Measurements from ENCODE around the gene OLFM1.

DNA sequence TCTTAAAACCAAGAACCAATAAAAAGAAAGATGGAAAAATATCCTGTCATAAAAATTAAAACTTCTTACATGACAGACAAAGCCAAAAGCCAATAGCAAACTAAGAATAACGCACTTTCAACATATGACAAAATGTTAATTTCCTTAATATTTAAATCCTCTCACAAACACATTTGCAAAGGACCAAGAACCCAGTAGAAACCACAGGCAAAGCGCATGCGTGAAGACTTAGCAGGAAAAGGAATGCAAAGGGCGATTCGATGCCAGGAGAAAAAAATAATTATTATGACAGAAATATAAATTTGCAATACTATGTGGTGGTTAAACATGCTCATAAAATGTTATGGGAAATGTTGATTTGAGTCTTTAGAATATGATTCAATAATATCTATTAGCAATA, 39.9 kb upstream of the OLFM1 start:
- TF ChIP-seq, protein P1, sequence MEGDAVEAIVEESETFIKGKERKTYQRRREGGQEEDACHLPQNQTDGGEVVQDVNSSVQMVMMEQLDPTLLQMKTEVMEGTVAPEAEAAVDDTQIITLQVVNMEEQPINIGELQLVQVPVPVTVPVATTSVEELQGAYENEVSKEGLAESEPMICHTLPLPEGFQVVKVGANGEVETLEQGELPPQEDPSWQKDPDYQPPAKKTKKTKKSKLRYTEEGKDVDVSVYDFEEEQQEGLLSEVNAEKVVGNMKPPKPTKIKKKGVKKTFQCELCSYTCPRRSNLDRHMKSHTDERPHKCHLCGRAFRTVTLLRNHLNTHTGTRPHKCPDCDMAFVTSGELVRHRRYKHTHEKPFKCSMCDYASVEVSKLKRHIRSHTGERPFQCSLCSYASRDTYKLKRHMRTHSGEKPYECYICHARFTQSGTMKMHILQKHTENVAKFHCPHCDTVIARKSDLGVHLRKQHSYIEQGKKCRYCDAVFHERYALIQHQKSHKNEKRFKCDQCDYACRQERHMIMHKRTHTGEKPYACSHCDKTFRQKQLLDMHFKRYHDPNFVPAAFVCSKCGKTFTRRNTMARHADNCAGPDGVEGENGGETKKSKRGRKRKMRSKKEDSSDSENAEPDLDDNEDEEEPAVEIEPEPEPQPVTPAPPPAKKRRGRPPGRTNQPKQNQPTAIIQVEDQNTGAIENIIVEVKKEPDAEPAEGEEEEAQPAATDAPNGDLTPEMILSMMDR (IDR thresholded peaks at IDR 0.05) = no peak
- TF ChIP-seq POLR2A (IDR thresholded peaks at IDR 0.05) = no peak

All from lower leg skin (tissue), 3 donors.